IMR-90 (cell line): ENCODE data around the gene SCRN2. TPM values are rescaled to one million over a fixed set of nuclear protein-coding genes. Genes with fewer than 3 reads are reported as not detected.
A peak's percentile ranks its signal among the peaks of the same experiment; 100 is the strongest.

Source experiments
- ATAC-seq: fragments of 200-7000 bp; cut with Tn5 transposase; 2 replicates; pipeline ENCODE4 v1.9.1; 2020; ENCODE audit warnings: low read depth, mild to moderate bottlenecking, moderate library complexity
- BruUV-seq: library from RNA; stranded (reverse); fragments of 400-500 nt; replicated peaks from 2 replicates; lab custom pipeline; 2021; lab: Mats Ljungman, UMichigan
- CTCF ChIA-PET: fragments of 300-600 bp; formaldehyde crosslinking; extraction: SDS; loops from one replicate; lab custom pipeline; 2021; ENCODE audit warnings: antibody characterized with exemption; lab: Yijun Ruan, JAX
- POLR2A ChIA-PET: fragments of 300-600 bp; sonication (Branson Sonifier 250); formaldehyde crosslinking; loops from one replicate; lab custom pipeline; 2022; ENCODE audit warnings: antibody characterized with exemption; ENCODE audit not compliant: unreplicated experiment; lab: Charles Lee
- DNase-seq: peaks from one replicate; pipeline ENCODE4 v3.0.0; 2013
- H2AFZ ChIP-seq: replicated peaks from 2 replicates; pipeline ENCODE3; 2013; ENCODE audit warnings: low read length, mild to moderate bottlenecking; ENCODE audit not compliant: poor library complexity
- H2AK5ac ChIP-seq: 2 replicates; pipeline ENCODE4 v1.6.1; 2013; ENCODE audit warnings: low read depth, low read length, inconsistent platforms
- H2AK9ac ChIP-seq: replicated peaks from 2 replicates; pipeline ENCODE3; 2013; ENCODE audit warnings: mild to moderate bottlenecking, low read depth, low read length, moderate library complexity; ENCODE audit not compliant: poor library complexity
- H2BK120ac ChIP-seq: 2 replicates; pipeline ENCODE4 v1.6.1; 2013; ENCODE audit warnings: low read depth, low read length, inconsistent platforms
- H2BK15ac ChIP-seq: 3 replicates; pipeline ENCODE4 v1.6.1; 2013; ENCODE audit warnings: low read depth, low read length, inconsistent platforms
- H2BK20ac ChIP-seq: 2 replicates; pipeline ENCODE4 v1.6.1; 2013; ENCODE audit warnings: low read depth, mild to moderate bottlenecking, inconsistent platforms, low read length, moderate library complexity
- H2BK5ac ChIP-seq: 2 replicates; pipeline ENCODE4 v1.6.1; 2013; ENCODE audit warnings: mild to moderate bottlenecking, low read depth, low read length, inconsistent platforms; ENCODE audit not compliant: poor library complexity, severe bottlenecking
- H3K14ac ChIP-seq: replicated peaks from 2 replicates; pipeline ENCODE4 v1.6.1; 2013; ENCODE audit warnings: low read depth, low read length, inconsistent platforms
- H3K18ac ChIP-seq: 2 replicates; pipeline ENCODE4 v1.6.1; 2013; ENCODE audit warnings: low read depth, low read length, control low read depth
- H3K23ac ChIP-seq: 2 replicates; pipeline ENCODE4 v1.6.1; 2013; ENCODE audit warnings: low read depth, low read length, inconsistent platforms
- H3K27ac ChIP-seq: 2 replicates; pipeline ENCODE4 v1.5.1; 2013; ENCODE audit warnings: mild to moderate bottlenecking, control low read depth, low read length; ENCODE audit not compliant: insufficient read depth
- H3K27me3 ChIP-seq: 2 replicates; pipeline ENCODE4 v1.6.1; 2013; ENCODE audit warnings: low read length; ENCODE audit not compliant: control insufficient read depth, insufficient read depth
- H3K36me3 ChIP-seq: 2 replicates; pipeline ENCODE4 v1.6.1; 2013; ENCODE audit warnings: low read length, mixed read lengths; ENCODE audit not compliant: control insufficient read depth, insufficient read depth
- H3K4ac ChIP-seq: 2 replicates; pipeline ENCODE4 v1.6.1; 2013; ENCODE audit warnings: low read depth, low read length, inconsistent platforms
- H3K4me1 ChIP-seq: 2 replicates; pipeline ENCODE4 v1.6.1; 2013; ENCODE audit warnings: low read length, mixed read lengths; ENCODE audit not compliant: control insufficient read depth, insufficient read depth
- H3K4me2 ChIP-seq: 2 replicates; pipeline ENCODE4 v1.6.1; 2013; ENCODE audit warnings: low read depth, mild to moderate bottlenecking, control low read depth, low read length, moderate library complexity
- H3K4me3 ChIP-seq: 2 replicates; pipeline ENCODE4 v1.5.1; 2013; ENCODE audit warnings: low read depth, mild to moderate bottlenecking, control low read depth, low read length, moderate library complexity; ENCODE audit not compliant: insufficient read depth
- H3K56ac ChIP-seq: 2 replicates; pipeline ENCODE4 v1.6.1; 2013; ENCODE audit warnings: low read length, inconsistent platforms; ENCODE audit not compliant: insufficient read depth; ENCODE audit errors: extremely low read depth
- H3K79me1 ChIP-seq, 2 experiments: 2 replicates each; pipeline ENCODE4 v1.6.1; 2013; ENCODE audit warnings: low read length in 2 of 2, inconsistent platforms in 1 of 2, low read depth in 1 of 2
- H3K9ac ChIP-seq: 2 replicates; pipeline ENCODE4 v1.6.1; 2013; ENCODE audit warnings: low read depth, low read length, control low read depth
- H3K9me1 ChIP-seq: 2 replicates; pipeline ENCODE4 v1.6.1; 2013; ENCODE audit warnings: low read length, inconsistent platforms; ENCODE audit not compliant: insufficient read depth
- H3K9me3 ChIP-seq: 2 replicates; pipeline ENCODE4 v1.6.1; 2013; ENCODE audit warnings: low read length; ENCODE audit not compliant: control insufficient read depth, insufficient read depth
- H4K20me1 ChIP-seq: 2 replicates; pipeline ENCODE4 v1.6.1; 2013; ENCODE audit warnings: low read length, inconsistent platforms; ENCODE audit not compliant: insufficient read depth
- H4K5ac ChIP-seq: 2 replicates; pipeline ENCODE4 v1.6.1; 2013; ENCODE audit warnings: mild to moderate bottlenecking, low read depth, low read length, control low read depth
- H4K8ac ChIP-seq, 2 experiments: 2 replicates each; pipeline ENCODE4 v1.6.1; 2013; ENCODE audit warnings: low read depth in 2 of 2, low read length in 2 of 2, control low read depth in 1 of 2, inconsistent platforms in 1 of 2
- H4K91ac ChIP-seq: 2 replicates; pipeline ENCODE4 v1.6.1; 2013; ENCODE audit warnings: low read depth, low read length, inconsistent platforms; ENCODE audit not compliant: insufficient read depth
- CEBPB ChIP-seq: IDR thresholded peaks from 2 replicates; pipeline ENCODE4 v1.6.1; 2012; ENCODE audit warnings: low read depth, low read length, improper control_type of control experiment
- CHD1 ChIP-seq: IDR thresholded peaks from 2 replicates; pipeline ENCODE4 v1.6.1; 2012; ENCODE audit warnings: low read depth, low read length, improper control_type of control experiment
- CTCF ChIP-seq: conservative IDR thresholded peaks from 2 replicates; pipeline ENCODE4 v1.5.1; 2012; ENCODE audit warnings: mild to moderate bottlenecking, low read depth, low read length, improper control_type of control experiment
- ELK1 ChIP-seq: fragments of 150-350 bp; IDR thresholded peaks from 2 replicates; pipeline ENCODE4 v1.6.1; 2016; ENCODE audit warnings: low read depth, mild to moderate bottlenecking, low read length, moderate library complexity, borderline replicate concordance
- FOS ChIP-seq: fragments of 150-350 bp; IDR thresholded peaks from 2 replicates; pipeline ENCODE4 v1.6.1; 2016; ENCODE audit warnings: low read depth, low read length
- MAFK ChIP-seq: IDR thresholded peaks from 2 replicates; pipeline ENCODE4 v1.6.1; 2012; ENCODE audit warnings: low read depth, low read length, improper control_type of control experiment
- MAZ ChIP-seq: IDR thresholded peaks from 2 replicates; pipeline ENCODE4 v1.6.1; 2012; ENCODE audit warnings: low read depth, mild to moderate bottlenecking, low read length, improper control_type of control experiment, moderate library complexity, borderline replicate concordance
- MXI1 ChIP-seq: IDR thresholded peaks from 2 replicates; pipeline ENCODE4 v1.6.1; 2012; ENCODE audit warnings: low read depth, mild to moderate bottlenecking, low read length, moderate library complexity, borderline replicate concordance
- NFE2L2 ChIP-seq: fragments of 150-350 bp; IDR thresholded peaks from 2 replicates; pipeline ENCODE4 v1.6.1; 2016; ENCODE audit warnings: low read depth, mild to moderate bottlenecking, low read length
- RFX5 ChIP-seq: IDR thresholded peaks from 2 replicates; pipeline ENCODE4 v1.8.0; 2012; ENCODE audit warnings: low read depth, mild to moderate bottlenecking, low read length, moderate library complexity
- USF2 ChIP-seq: fragments of 150-350 bp; IDR thresholded peaks from 2 replicates; pipeline ENCODE4 v1.6.1; 2017; ENCODE audit warnings: mild to moderate bottlenecking, antibody characterized with exemption, low read length, low read depth
- WGBS, 2 experiments: methylation state at CpG; one replicate each; pipeline versions ENCODE4 v1.1.5 to v1.1.7; 2013; ENCODE audit warnings: missing lambda C conversion rate in 2 of 2; ENCODE audit not compliant: insufficient read length in 1 of 2; ENCODE audit errors: extremely low coverage in 2 of 2; 5-methylcytosine and 5-hydroxymethylcytosine counted together
- dilution Hi-C: fragments of 300-500 bp; cut with HindIII; formaldehyde crosslinking; loops from one replicate; pipeline ENCODE4 v1.14.3; 2018; ENCODE audit warnings: low sequenced_read_pairs; ENCODE audit not compliant: unreplicated experiment
- in situ Hi-C: fragments of 300-500 bp; cut with MboI; formaldehyde crosslinking; loops from 3 replicates; pipeline ENCODE4 v1.14.3; 2019; ENCODE audit warnings: low sequenced_read_pairs, inconsistent platforms, mixed read lengths
- intact Hi-C: fragments of 100-400 bp; cut with micrococcal nuclease; formaldehyde crosslinking; loops from 2 replicates; pipeline ENCODE4 v1.10.0; 2022
- polyA plus RNA-seq, 3 experiments: library from polyadenylated mRNA; depleted of rRNA; stranded (reverse); fragments of >200 nt; gene quantifications; 2 replicates each; pipeline ENCODE4 v1.2.3, GENCODE V29; 2012; ENCODE audit warnings: low replicate concordance in 1 of 3
- total RNA-seq: library from RNA; depleted of rRNA; stranded (reverse); fragments of >200 nt; gene quantifications from 2 replicates; pipeline ENCODE4 v1.2.3, GENCODE V29; 2012

Gene SCRN2
- total and polyA plus RNA-seq, 2 of the 4 experiments (the other 2 are of a cell fraction), result 17.2 to 31.0 TPM

- no peak overlapping the region for H2AK5ac ChIP-seq
- H2BK120ac ChIP-seq, result no peak overlapping the region
- POLR2A ChIA-PET, result no interaction called here
- no peak overlapping the region for H3K9ac ChIP-seq
- no peak overlapping the region for H3K4me2 ChIP-seq
- no peaks in the 10 kb centered on the region for H3K9me3 ChIP-seq
- no peaks in the 10 kb centered on the region for H3K36me3 ChIP-seq
- H4K20me1 ChIP-seq, result no peaks in the 10 kb centered on the region
- H3K79me1 ChIP-seq, result no peaks in the 10 kb centered on the region
- H3K27me3 ChIP-seq, result peaks cover 37% of the 10 kb centered on the region
- 0 out of 2 replicates have a peak overlapping the region, but pooled peaks have one; percentile 28 for H3K23ac ChIP-seq
- no peak overlapping the region for H2AK9ac ChIP-seq
- H2BK20ac ChIP-seq, result no peak overlapping the region
- H3K56ac ChIP-seq, result no peak overlapping the region
- WGBS, 2 experiments, result 44% methylated on average over 3 of the region's 11 CpGs; no CpG with 5 or more reads in 1 of the 2 experiments
- in situ Hi-C loops (no loop called here), dilution Hi-C loops (no loop called here), intact Hi-C loops (no loop called here)
- H2AFZ ChIP-seq, result no peak overlapping the region
- no peak for DNase-seq
- H4K5ac ChIP-seq, result no peak overlapping the region
- H3K4ac ChIP-seq, result no peak overlapping the region
- TF ChIP-seq MXI1, result no peak
- TF ChIP-seq FOS, result no peak
- no peak for TF ChIP-seq RFX5
- no peak for TF ChIP-seq CEBPB
- no peak for TF ChIP-seq USF2
- no peak for TF ChIP-seq CTCF
- no peak for TF ChIP-seq ELK1
- no peak for TF ChIP-seq MAZ
- TF ChIP-seq MAFK, result no peak
- no peak for TF ChIP-seq NFE2L2
- no peak for TF ChIP-seq CHD1
- ATAC-seq, result peak; percentile 22
- no peak overlapping the region for H3K18ac ChIP-seq
- H3K4me3 ChIP-seq, result no peak overlapping the region
- no peak overlapping the region for H3K14ac ChIP-seq
- no peaks in the 10 kb centered on the region for H3K9me1 ChIP-seq
- no peak overlapping the region for H4K91ac ChIP-seq
- peaks cover 19% of the 10 kb centered on the region for H3K4me1 ChIP-seq
- CTCF ChIA-PET, result interaction anchor here (0.7 kb wide), 1 partner anchor 16 kb away, joined by 5 read pairs; no protein-coding TSS in a partner anchor
- H3K27ac ChIP-seq, result no peak overlapping the region
- no TSS peak for BruUV-seq
- no peak overlapping the region for H4K8ac ChIP-seq
- no peak overlapping the region for H2BK15ac ChIP-seq
- no peak overlapping the region for H2BK5ac ChIP-seq
Measured at GRCh38 chr17:47875011-47875985, 34.2 kb upstream of the SCRN2 start.
